Muscle of back (tissue), 13 donors: Measurements from ENCODE around the gene C8G. TPM values are rescaled to one million over a fixed set of nuclear protein-coding genes. Genes with fewer than 3 reads are reported as not detected.
A peak's percentile ranks its signal among the peaks of the same experiment; 100 is the strongest.

Experiments used
- DNase-seq, 3 donors: peaks; one replicate each; pipeline versions ENCODE4 v3.0.0 to v3.0.0-alpha.2; 2013
- long read RNA-seq, 9 donors: transcript quantifications; one replicate each; lab custom pipeline, GENCODE V29; 2026
- polyA plus RNA-seq, 10 donors: library from polyadenylated mRNA; unstranded; fragments of 120-200 nt; gene quantifications; one replicate each; pipeline ENCODE4 v1.2.1, GENCODE V29; 2013; ENCODE audit not compliant: insufficient read length in 10 of 10

C8G gene
- 1 to 10 TPM in 1 of 10 donors, under 1 TPM in 8, not detected in 1; 0.29 to 1.0 (median 0.51) TPM for polyA plus RNA-seq
- long read RNA-seq, donor 1, result 0 reads
- long read RNA-seq, donor 2, result 0 reads
- long read RNA-seq, donor 3, result 0 reads
- long read RNA-seq, donor 4, result 0 reads
- long read RNA-seq, donor 5, result 0 reads
- long read RNA-seq, donor 6, result 0 reads
- long read RNA-seq, donor 7, result 0 reads
- long read RNA-seq, donor 8, result 0 reads
- long read RNA-seq, donor 9, result 0 reads

GRCh38 chr9:136944519-136945332, at the start of gene C8G, which contains the start of gene FBXW5:
TSS of gene C8G (plus strand) at chr9:136945243. CDS start at chr9:136945321, 78 bp downstream.
TSS of gene FBXW5 (minus strand) at chr9:136944738. CDS start at chr9:136944083, 655 bp downstream.
- peak; percentile 95 to 98 (median 97) for DNase-seq

GRCh38 chr9:136896027-136896426, 49.0 kb upstream of the C8G start:
- no peak for DNase-seq

GRCh38 chr9:136898483-136899100, 46.5 kb upstream of the C8G start:
- DNase-seq, result no peak

- DNase-seq, result no peak
Observed at GRCh38 chr9:136899196-136899595, 45.8 kb upstream of the C8G start.

GRCh38 chr9:136900556-136900955, 44.5 kb upstream of the C8G start:
- DNase-seq, result no peak

- no peak for DNase-seq
Observed at GRCh38 chr9:136900988-136901515, 44.0 kb upstream of the C8G start.

GRCh38 chr9:136901516-136902258, 43.4 kb upstream of the C8G start:
- DNase-seq, result no peak

- no peak for DNase-seq
Observed at GRCh38 chr9:136902259-136902821, 42.7 kb upstream of the C8G start.

- peak in 1 of 3 donors; percentile 24 for DNase-seq
Observed at GRCh38 chr9:136903041-136903554, 41.9 kb upstream of the C8G start.

- DNase-seq, result no peak
Observed at GRCh38 chr9:136906266-136906665, 38.8 kb upstream of the C8G start.

GRCh38 chr9:136907011-136907914, 37.8 kb upstream of the C8G start:
- no peak for DNase-seq

GRCh38 chr9:136910197-136910900, 34.7 kb upstream of the C8G start:
- DNase-seq, result no peak

- no peak for DNase-seq
Observed at GRCh38 chr9:136910901-136911245, 34.2 kb upstream of the C8G start.

GRCh38 chr9:136913701-136914438, 31.2 kb upstream of the C8G start:
- DNase-seq, result no peak

- DNase-seq, result no peak
Observed at GRCh38 chr9:136915632-136916329, 29.3 kb upstream of the C8G start.

- no peak for DNase-seq
Observed at GRCh38 chr9:136916330-136917184, 28.5 kb upstream of the C8G start.

GRCh38 chr9:136917902-136918301, 27.1 kb upstream of the C8G start:
- DNase-seq, result no peak
